Embryonic facial prominence (tissue), 1 donor: ENCODE measurements around the gene SPEM2.
"Not testable (repeated sequence)": the region's sequence is repeated elsewhere in the genome, so short reads cannot be mapped to it uniquely, and the experiment has no call there.

Experiments used
- DNase-seq: peaks from one replicate; pipeline ENCODE4 v3.0.0-alpha.2; 2016; ENCODE audit errors: extremely low spot score

Gene SPEM2

DNA sequence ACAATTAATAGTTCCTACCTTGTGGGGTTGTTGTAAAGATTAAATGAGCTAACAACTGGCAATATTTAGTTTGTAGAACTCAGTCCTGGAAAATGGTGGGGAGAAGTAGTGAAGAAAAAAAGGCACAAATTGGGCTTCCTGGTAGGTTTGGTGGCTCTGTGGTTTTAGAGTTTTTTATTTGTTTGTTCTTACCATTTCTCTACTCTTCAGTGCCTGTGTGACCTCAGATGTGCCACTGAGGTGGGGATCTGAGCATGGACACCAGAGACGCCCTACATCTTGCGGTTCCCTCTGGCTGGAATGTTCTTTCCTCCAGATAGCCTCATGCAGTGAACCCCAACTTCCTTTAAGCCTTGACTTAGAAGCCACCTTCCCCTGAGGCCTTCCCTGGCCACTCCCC, 46.3 kb downstream of the SPEM2 start:
- DNase-seq = no peak

DNA sequence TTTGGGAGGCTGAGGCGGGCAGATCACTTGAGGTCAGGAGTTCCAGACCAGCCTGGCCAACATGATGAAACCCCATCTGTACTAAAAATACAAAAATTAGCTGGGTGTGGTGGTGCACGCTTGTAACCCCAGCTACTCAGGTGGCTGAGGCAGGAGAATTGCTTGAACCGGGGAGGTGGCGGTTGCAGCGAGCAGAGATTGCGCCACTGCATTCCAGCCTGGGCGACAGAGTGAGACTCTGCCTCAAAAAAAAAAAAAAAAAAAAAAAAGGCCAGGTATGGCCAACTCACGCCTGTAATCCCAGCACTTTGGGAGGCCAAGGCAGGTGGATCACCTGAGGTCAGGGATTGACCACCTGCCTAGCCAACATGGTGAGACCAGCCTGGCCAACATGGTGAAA, 49.4 kb downstream of the SPEM2 start:
- DNase-seq = not testable (repeated sequence)

GRCh38 chr17:7475764-7476422, 50.5 kb downstream of the SPEM2 start:
- no peak for DNase-seq

DNA sequence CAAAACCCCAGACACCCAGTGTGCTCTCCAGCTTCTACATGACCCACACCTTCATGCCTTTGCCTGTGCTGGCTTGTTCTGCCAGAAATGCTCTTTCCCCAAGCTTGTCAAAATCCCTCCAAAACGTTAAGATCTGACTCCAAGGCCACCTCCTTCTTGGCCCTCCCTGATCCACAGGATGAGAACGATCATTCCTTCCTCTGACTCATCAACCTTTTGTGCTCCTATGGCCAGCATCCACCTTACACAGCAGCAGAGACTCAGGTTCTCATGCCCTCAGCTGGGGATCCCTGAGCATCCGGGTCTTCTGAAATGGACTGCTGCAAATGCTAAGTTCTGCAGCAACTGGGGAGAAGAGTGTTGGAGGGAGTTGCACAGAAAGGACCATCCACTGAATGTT, 51.1 kb downstream of the SPEM2 start:
- DNase-seq = no peak

GRCh38 chr17:7476951-7477350, 51.5 kb downstream of the SPEM2 start:
- no peak for DNase-seq
